ENCODE data around the gene KRT81.

GRCh38 chr12:52268212-52268611 is 23.1 kb downstream of the KRT81 start:
- TF ChIP-seq POLR2AphosphoS5 (IDR thresholded peaks at IDR 0.05): no peak
- no peak for TF ChIP-seq CTCF (IDR thresholded peaks at IDR 0.05)

Measured in gastroesophageal sphincter (tissue), 3 donors.